NCI-H345 (cell line): ENCODE measurements around the gene MCOLN2.
A peak's percentile ranks its signal among the peaks of the same experiment; 100 is the strongest.
"Not testable (repeated sequence)": the region's sequence is repeated elsewhere in the genome, so short reads cannot be mapped to it uniquely, and the experiment has no call there.

ENCODE experiments used
- DNase-seq: peaks from one replicate; lab custom pipeline; 2025; lab: John Stamatoyannopoulos, UW

MCOLN2 gene

DNA sequence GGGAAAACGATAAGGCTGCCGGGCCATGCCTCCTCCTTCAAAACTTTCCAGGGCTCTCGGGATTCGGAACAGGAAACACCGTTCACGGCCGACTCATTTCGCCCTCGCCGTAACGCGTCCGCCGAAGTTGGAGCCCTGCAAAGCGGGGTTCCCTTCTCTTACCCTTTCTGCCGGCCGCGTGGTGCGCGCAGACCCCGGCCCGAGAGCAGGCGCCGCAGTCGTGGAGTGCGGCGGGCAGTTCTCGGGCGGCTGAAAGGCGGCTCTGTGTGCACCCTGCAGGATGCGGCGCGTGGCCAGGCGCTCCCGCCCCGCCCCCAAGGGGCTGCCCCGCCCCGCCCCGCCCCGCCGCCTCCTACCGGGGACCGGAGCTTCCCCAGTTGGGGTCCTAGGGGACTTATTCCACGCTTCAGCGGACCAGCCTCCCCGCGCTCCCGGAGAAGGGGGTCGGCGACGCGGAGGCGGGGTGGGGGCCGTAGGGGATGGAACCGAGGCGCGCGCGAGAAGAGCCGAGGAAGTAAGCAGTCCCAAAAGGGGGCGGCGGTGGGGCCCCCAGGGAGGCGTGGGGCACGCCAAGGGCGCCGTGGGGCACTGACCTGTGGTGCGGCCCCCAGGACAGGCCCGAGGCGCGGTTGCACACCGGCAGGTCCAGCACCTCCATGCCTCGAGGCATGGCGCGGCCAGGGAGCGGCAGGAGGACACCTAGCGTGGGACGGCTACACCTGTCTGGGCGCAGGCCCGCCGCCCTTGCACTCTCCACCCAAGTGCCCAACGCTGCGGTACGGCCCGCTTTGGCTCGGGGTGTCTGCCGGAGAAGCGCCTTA is at the start of gene MCOLN2:
TSS of gene MCOLN2 (minus strand) at position 268 of the 821 bp plus-strand sequence. CDS start at position 27, 241 bp downstream.
- DNase-seq: peak; percentile 70

DNA sequence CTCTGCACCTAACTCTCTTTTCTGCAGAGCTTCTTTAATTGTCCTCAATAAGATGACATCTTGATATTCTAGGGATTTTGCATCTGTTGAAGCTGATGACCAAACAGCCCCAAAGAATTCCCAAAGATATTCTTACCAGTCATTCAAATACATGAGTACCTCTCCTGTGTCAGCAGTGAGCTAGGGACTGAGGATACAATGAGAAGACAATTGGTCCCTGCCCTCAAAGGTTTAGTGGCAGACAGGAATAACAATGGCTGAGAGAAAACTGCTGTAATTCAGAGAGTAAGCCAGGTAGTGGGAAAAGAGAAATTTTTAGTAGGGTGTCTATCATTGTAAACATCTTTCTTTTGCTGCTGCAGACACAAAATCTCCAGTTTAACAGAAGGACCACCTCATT is 45.5 kb upstream of the MCOLN2 start:
- DNase-seq: no peak

DNA sequence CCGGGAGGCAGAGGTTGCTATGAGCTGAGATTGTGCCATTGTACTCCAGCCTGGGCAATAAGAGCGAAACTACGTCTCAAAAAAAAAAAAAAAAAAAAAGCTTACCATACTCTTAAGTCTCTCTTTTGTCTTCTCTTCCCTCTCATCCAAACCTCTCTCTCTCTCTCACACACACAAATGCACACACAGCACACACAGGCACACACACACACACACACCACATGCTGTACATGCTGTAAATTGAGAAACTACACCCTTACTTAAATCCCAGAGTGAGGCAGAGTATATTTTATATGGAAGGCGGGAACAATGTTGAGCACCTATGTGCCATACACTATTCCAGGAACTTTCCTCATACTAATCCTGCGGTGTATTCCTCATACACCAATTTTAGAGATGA is 44.9 kb upstream of the MCOLN2 start:
- DNase-seq: no peak

DNA sequence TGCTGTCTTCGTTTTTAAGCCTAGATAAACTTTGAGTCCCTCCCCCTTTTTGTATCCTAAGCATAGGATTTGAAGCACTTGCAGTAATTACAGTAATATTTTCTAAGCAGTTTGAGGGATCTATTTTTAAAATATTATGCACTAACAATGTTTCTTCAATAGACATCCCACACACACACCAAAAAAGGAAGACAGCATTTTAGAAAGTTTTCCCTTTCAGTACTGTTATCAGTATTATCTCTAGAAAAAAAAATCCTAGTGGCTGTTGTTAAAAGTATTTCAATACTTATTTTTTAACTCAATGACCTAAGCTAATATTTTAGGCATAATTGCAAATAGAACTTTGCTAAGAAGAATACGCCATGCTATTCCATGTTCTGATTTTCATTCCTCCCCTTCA is 36.3 kb upstream of the MCOLN2 start:
- DNase-seq: no peak

DNA sequence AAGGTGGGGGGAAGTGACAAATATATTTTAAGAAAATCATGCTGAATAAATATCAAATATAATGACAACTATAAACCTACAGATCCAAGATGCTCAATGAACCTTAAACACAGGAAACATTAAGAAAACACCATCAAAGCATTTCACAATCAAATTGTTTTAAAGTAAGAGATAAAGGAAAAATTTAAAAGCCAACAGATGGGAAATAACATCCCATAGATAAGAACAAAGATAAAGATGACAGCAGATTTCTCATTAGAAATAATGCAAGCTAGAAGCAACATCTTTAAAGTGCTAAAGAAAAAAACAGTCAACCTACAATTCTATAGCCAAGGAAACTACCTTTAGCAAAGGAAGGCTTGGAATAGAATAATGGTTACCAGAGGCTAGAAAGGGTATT is 33.6 kb upstream of the MCOLN2 start:
- no peak for DNase-seq

DNA sequence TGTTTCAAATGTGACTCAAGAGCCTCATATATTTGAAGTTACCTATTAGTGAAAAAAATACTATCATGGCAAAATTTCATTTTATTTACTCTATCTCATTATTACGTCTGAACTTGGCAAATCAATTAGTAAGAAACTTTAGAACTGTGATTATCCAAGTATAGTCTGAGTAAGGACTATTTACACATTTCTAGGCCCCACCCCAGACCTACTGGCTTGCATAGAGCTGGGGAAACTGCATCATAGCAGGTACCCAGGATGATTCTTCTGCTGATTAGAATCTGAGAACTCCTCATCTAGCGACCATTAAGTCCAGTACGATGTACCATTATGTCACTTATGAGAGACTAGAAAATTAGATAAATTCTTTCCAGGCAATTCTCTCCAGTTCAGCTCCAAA is 31.2 kb upstream of the MCOLN2 start:
- no peak for DNase-seq

DNA sequence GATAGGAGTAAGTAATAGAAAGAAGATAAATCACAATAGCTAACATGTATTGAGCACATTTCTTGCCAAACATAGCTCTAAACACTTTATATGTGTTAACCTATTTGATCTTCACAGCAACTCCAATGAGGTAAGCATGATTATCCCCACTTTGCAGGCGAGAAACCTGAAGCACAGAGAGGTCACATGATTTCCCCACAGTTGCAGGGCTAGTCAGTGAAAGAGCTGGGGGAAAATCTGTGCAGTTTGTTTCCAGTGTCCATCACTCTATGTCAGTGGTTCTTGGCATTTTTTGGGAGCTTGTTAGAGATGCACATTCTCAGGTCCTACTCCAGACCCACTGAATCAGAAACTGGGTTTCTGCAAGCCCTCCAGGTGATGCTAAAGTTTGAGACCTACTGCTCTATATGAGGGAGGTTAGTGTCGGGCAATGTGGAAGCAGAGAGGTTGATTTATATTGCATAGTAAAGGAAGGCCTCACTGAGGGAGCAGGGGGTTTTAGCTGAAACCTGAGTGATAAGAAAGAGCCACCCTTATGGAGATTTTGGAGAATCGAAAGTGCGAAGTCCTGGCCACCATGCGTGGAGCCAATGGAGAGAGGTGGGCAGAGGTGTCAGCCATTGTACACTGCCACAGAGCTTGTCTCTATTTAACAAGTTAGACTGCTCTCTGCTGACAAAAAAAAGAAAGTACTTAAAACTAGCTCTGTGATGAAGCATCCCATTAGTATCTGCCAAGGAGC is 30.5 kb upstream of the MCOLN2 start:
- no peak for DNase-seq

DNA sequence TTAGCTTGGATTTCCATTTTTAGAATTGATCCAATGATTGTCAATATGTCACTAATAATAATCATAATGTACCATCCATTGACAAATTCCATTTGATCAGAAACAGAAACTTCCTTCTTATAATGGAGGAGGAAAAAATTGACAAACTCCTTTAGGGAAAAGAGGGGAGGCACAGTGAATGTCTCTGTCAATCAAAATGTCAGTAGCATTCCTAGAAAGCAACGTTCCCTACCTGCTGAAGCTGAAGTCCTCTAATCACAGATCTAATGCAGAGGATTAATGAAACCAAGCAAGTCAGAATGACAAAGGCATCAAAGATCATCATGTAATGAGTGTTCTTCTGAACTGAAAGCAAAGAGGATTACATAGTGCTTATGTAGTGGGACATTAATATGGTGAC is 29.0 kb upstream of the MCOLN2 start:
- DNase-seq: no peak

DNA sequence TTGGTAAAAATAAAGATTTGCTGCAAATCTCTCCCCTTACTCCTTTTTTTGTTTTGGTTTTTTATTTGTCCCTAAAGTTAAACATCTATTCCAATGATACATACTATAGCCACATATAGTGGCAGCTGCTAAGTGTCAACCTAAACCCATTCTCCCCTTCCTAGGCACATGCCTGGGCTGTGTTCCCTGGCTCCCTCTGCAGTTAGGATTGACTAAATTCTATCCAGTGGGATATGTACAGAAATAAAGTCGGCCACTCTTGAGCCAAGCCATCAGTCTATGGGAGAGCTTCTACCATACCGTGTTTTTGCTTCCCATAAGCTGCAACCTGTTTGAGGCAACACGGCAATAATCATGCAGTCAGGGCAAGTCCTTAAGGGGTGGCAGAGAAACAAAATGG is 27.8 kb upstream of the MCOLN2 start:
- no peak for DNase-seq

DNA sequence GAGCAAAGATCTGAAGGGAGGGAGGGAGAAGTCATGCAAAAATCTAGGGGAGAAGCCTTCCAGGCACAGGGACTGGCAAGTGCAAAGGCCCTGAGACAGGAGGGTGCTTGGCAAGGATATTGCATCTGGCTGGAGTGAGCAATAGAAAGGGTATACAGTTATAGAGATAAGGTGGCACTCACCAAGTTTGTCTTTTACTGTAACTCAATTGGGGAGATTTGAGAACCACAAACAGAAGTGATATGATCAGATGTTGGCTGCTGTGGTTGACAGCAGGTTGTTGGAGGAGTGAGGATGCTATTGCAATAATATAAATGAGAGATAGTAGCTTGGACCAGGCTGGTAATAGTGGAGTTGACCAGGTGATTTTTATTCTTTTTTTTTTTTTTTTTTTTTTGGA is 25.8 kb upstream of the MCOLN2 start:
- no peak for DNase-seq

DNA sequence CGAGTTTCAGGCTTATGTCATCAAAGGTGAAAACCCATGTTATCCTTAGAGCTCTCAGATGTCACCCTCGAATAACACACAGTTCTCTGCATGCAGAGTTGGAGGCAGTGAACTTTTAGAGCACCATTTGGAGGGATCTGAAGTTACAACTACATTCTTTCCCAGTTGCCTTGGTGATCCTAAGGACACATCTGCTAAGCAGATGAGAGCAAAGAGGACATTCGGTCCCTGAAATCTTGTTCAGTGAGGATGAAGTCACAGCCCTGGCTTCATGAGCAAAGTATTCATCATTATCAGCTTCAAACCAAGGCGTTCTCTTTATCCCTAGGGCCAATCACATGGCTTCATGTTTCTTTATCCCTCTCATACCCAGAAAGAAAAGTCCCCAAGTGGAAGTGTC is 23.1 kb upstream of the MCOLN2 start:
- no peak for DNase-seq

DNA sequence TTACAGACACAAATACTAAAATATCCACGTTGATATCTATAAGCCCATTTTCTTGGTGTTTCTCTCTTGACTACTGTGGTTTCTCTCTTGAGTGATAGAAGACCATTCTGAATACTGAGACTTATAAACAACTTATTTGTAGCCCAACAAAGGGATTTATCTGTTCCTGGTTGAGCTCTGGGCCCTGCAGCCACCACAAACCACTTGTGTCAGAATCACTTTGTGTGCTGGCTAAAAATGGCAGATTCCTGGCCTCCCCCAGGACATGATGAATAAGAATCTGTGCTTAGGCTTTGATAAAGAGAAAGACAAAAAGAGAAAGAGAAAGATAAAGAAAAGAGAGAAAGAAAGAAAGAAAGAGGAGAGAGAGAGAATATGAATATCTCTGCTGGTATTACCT is 18.9 kb upstream of the MCOLN2 start:
- DNase-seq: no peak

DNA sequence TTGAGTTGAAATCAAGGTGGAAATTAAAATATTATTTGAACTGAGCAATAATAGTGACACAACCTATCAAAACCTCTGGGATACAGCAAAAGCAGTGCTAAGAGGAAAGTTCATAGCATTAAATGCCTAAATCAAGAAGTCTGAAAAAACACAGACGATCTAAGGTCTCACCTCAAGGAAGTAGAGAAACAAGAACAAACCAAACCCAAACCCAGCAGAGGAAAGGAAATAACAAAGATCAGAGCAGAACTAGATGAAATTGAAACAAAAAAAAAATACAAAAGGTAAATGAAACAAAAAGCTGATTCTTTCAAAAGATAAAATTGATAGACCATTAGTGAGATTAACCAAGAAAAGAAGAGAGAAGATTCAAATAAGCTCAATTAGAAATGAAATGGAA is 8.7 kb upstream of the MCOLN2 start:
- DNase-seq: not testable (repeated sequence)

DNA sequence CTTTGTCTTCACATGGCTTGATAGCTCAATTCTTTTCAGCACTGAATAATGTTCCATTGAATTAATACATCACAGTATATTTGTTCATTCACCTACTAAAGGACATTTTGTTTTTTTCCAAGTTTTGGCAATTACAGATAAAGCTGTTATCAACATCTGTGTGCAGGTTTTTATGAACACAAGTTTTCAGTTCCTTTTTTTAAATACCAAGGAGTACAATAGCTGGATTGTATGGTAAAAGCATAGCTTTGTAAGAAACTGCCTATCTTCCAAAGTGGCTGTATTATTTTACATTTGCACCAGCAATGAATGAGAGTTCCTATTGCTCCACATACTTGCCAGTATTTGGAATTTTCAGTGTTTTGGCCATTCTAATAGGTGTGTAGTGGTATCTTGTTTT is 4.8 kb upstream of the MCOLN2 start:
- DNase-seq: no peak

DNA sequence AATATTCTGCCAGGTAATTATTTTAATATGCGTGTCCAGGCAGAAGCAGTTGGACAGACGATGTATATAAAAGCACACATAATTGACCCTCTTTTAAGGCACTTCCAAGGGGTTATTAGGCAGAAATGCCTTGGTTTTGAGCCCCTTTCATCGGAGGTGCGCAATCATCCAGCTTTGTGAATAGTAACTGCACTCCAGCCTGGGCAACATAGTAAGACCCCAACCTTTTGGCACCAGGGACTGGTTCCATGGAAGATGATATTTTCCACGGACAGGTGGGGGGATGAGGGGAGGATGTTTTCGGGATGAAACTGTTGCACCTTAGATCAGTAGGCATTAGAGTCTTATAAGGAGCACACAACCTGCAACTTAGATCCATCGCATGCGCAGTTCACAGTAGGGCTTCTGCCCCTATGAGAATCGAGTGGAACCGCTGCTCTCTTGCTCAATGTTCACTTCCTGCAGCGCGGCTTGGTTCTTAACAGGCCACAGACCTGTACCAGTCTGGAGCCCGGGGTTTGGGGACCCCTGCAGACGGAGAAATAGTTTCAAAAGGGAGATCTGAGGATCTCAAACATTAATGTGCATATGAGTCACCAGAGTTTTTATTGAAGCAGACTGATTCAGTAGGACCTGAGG is 1.8 kb upstream of the MCOLN2 start:
- no peak for DNase-seq

DNA sequence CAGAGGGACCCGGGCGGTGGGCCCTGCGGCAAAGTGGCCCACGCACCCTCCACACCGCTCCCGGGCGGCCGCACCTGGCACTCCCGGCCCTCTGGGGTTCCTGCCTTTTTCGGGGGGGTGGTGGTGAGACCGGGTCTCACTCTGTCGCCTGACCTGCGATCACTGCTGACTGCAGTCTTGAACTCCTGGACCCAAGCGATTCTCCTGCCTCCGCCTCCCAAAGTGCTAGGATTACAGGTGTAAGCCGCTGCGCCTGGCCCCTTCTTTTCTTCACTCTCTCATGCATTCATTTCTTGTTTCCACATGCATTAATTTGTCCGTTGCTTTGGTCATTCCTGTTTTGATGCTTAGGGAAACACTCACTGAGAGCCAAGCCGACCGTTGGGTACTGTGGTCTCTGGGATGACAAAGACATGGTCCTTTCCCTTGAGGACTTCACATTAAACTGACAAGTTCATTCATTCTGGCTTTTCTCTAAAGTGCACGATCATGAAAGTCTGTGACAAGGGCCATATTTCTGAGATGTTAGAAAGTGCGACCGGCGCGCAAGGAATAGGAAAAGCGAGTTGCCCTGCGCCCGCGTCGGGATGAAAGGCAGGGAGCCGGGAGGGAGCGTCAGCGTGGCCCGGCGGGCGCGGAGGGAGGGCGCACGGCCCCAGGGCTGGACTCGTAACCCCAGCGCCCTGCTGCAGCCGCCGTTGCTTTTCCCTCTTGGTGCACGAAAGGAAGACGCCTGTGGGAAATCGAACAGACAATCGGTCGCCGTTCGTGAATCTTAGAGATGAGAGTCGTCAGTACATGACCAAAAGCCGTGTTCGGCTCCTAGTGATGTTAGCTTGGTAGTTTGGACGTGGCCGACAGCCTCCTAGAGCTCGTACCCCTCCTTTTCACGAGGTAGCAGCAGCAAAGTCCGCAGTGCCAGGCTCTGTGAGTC is 1.0 kb upstream of the MCOLN2 start:
- DNase-seq: no peak

DNA sequence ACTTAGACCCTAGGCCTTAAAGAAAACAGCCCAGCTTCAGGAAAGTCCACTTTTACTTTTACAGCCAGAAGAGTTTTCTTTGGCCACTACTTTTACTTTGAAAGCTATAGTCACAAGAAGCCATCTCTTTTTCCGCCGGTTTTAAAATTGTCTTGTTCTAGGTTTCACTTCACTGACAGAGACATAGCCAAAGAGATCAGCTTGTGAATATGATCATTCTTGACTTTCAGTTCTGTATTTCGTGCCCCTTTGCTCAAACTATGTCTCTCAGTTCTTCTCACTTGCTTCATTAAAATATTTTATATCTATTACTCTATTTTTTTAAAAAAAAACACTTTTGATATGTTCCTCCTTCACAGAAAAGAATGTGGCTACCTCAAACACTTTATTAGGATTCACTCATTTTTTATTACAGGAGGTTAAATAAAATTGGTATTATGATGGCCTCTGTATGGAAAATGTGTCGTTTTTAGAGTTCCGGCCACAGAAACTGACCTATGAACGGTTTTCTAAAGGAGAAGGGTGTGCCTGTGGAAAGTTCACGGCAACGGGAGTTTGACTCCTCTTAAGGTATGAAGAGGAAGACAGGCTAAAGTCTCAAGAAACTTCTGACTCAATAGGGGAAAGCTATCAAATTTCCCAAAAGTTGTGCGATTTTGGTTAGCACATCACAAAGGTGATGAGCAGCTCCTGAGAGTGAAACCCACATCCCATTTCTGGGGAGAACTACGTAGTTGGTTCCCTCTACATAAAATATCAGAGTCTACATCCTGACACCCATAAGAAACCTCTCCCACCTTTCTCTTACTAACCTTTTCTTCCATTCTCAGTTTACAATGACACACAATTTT is 1.2 kb downstream of the MCOLN2 start:
- DNase-seq: no peak

DNA sequence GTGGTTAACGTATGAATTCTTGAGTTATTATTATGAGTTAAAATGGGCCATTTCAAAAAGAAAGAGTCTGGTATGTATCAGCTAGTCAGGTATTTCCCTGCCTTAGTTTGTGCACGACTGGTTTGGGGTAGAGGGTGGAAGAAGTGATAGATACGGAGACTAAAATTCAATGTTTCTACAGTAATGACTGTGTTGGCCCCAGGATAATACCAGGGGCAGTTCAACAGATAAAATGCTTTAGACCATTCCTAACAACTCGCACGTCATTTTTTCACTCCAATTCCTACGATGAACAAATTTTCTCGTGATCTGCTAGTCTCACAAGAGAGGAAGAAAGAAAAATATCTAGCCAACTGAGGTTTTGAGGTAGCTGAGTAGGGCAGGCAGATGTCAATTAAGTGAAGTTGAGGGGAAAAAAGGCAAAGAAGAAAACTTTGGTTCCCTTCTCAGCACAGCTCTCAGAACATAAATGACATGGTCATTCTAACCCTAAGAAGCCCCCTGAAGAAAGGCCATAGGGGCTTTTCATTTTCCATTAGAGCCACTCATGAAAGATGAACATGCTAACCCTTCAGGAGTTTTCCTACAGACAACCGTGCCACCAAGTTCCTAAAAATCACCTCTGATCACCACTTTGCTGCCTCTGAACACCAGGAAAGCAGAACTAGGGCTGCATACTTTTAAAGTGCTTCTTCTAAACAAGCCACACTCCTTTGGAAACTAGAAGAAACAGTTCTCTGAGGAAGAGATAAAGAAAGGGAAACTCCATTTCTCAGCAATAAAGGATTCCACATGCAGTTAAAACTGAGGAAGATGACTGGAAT is 5.6 kb downstream of the MCOLN2 start:
- DNase-seq: no peak

DNA sequence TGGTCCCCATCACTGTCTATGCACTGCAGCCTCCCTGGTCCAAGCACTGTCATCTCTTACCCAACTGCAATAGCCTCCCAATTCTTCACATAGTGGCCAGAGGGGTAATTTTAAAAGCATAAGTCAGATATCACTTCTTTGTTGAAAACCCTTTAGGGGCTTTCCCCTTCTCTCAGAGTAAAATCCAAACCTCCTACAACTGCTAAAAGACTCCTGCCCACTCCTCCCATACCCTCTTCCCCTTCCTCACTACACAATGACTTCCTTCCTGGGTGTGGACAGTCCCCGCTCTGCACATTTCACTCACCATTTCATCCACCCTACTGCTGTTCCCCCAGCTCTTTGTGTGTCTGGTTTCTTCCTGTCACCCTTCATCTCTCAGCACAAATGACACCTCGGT is 8.3 kb downstream of the MCOLN2 start:
- DNase-seq: no peak

DNA sequence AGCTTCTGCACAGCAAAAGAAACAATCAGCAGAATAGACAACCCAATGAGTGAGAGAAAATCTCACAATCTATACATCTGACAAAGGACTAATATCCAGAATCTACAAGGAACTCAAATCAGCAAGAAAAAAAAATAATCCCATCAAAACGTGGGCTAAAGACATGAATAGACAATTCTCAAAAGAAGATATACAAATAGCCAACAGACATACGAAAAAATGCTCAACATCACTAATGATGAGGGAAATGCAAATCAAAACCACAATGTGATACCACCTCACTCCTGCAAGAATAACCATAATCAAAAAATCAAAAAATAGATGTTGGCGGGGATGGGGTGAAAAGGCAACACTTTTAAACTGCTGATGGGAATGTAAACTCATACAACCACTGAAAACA is 10.4 kb downstream of the MCOLN2 start:
- DNase-seq: not testable (repeated sequence)
